Stimulated activated naive B cell treated with anti-CD40 and anti-IgM and Interleukin-4, amounts not matched to agents 10 μg/mL and 1 μg/mL and 100 μg/mL, for 72 hours (primary cell): ENCODE measurements around the gene MCRIP2.

ENCODE experiments used
- ATAC-seq, 2 donors: fragments of 150-1000 bp; cut with Tn5 transposase; replicated peaks; 2 replicates each; pipeline ENCODE4 v1.10.0; 2021; ENCODE audit warnings: moderate library complexity in 1 of 2
- DNase-seq: peaks from one replicate; pipeline ENCODE4 v3.0.0; 2021
- H3K27ac Mint-ChIP-seq: one replicate; pipeline ENCODE4 v1.8.0; 2022; ENCODE audit warnings: mild to moderate bottlenecking, mixed read lengths
- H3K27me3 Mint-ChIP-seq, 2 donors: one replicate each; pipeline ENCODE4 v1.8.0; 2022; ENCODE audit warnings: mixed read lengths in 2 of 2
- H3K36me3 Mint-ChIP-seq, 2 donors: one replicate each; pipeline ENCODE4 v1.8.0; 2022; ENCODE audit warnings: mixed read lengths in 2 of 2, mild to moderate bottlenecking in 1 of 2
- H3K4me1 Mint-ChIP-seq, 2 donors: one replicate each; pipeline ENCODE4 v1.8.0; 2022; ENCODE audit warnings: mixed read lengths in 2 of 2, mild to moderate bottlenecking in 1 of 2
- H3K4me3 Mint-ChIP-seq, 2 donors: one replicate each; pipeline ENCODE4 v1.8.0; 2022; ENCODE audit warnings: mild to moderate bottlenecking in 2 of 2, mixed read lengths in 2 of 2, moderate library complexity in 1 of 2
- H3K9me3 Mint-ChIP-seq, 2 donors: one replicate each; pipeline ENCODE4 v1.8.0; 2022; ENCODE audit warnings: mixed read lengths in 2 of 2, mild to moderate bottlenecking in 1 of 2

The MCRIP2 gene

DNA sequence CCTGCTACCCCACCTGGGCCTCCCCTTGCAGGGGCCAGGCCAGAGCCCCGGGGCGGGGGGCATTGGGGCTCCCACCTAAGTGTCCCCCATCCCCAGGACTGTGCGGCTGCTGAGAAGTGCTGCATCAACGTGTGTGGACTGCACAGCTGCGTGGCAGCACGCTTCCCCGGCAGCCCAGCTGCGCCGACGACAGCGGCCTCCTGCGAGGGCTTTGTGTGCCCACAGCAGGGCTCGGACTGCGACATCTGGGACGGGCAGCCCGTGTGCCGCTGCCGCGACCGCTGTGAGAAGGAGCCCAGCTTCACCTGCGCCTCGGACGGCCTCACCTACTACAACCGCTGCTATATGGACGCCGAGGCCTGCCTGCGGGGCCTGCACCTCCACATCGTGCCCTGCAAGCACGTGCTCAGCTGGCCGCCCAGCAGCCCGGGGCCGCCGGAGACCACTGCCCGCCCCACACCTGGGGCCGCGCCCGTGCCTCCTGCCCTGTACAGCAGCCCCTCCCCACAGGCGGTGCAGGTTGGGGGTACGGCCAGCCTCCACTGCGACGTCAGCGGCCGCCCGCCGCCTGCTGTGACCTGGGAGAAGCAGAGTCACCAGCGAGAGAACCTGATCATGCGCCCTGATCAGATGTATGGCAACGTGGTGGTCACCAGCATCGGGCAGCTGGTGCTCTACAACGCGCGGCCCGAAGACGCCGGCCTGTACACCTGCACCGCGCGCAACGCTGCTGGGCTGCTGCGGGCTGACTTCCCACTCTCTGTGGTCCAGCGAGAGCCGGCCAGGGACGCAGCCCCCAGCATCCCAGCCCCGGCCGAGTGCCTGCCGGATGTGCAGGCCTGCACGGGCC lies 8.9 kb upstream of the MCRIP2 start:
- Mint-ChIP-seq H3K9me3 (peaks cover 0 to 2% of the 10 kb centered on the region in 2 donors), H3K4me1 (peaks cover 15 to 18% of the 10 kb centered on the region in 2 donors), H3K27me3 (peaks cover 5 to 6% of the 10 kb centered on the region in 2 donors), H3K4me3 (no peak overlapping the region), H3K27ac (no peak overlapping the region), H3K36me3 (peaks cover 7 to 13% of the 10 kb centered on the region in 2 donors)
- ATAC-seq, result no peak
- no peak for DNase-seq

DNA sequence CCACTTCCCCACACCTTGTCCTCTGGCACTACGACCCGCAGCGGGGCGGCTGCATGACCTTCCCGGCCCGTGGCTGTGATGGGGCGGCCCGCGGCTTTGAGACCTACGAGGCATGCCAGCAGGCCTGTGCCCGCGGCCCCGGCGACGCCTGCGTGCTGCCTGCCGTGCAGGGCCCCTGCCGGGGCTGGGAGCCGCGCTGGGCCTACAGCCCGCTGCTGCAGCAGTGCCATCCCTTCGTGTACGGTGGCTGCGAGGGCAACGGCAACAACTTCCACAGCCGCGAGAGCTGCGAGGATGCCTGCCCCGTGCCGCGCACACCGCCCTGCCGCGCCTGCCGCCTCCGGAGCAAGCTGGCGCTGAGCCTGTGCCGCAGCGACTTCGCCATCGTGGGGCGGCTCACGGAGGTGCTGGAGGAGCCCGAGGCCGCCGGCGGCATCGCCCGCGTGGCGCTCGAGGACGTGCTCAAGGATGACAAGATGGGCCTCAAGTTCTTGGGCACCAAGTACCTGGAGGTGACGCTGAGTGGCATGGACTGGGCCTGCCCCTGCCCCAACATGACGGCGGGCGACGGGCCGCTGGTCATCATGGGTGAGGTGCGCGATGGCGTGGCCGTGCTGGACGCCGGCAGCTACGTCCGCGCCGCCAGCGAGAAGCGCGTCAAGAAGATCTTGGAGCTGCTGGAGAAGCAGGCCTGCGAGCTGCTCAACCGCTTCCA lies 8.1 kb upstream of the MCRIP2 start:
- no peak for DNase-seq
- H3K27ac Mint-ChIP-seq, result no peak overlapping the region
- peaks cover 5 to 6% of the 10 kb centered on the region in 2 donors for H3K27me3 Mint-ChIP-seq
- H3K4me1 Mint-ChIP-seq, result peaks cover 15 to 18% of the 10 kb centered on the region in 2 donors
- peaks cover 6 to 13% of the 10 kb centered on the region in 2 donors for H3K36me3 Mint-ChIP-seq
- no peak for ATAC-seq
- H3K9me3 Mint-ChIP-seq, result peaks cover 0 to 2% of the 10 kb centered on the region in 2 donors
- no peak overlapping the region for H3K4me3 Mint-ChIP-seq

DNA sequence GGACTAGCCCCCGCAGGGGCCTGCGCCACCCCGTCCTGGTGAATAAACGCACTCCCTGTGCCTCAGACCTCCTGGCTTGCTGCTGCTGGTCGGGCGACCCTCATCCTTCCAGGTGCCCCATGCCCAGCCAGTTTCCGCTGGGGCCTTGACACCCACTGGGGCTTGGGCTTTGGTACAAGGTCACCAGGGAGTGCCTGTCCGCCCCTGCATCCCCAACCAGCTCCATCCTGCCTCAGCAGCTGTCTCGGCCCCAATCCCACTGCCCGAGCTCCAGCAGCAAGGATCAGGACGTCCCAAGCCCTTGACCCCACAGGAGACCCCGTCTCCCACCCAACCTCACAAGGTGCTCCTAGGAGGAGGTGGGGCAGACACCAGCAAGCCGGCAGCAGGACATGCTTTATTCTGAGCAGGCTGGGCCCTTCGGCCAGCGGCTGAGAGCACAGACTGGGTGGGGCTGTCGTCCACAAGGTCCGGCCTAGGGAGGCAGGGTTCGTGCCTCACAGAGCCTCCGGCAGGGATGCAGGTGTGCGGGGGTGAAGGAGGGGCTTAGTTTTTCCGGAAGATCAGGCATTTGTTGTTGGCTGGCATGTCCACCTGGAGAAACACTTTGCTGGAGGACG lies 7.5 kb upstream of the MCRIP2 start:
- Mint-ChIP-seq H3K27ac (no peak overlapping the region), H3K9me3 (peaks cover 0 to 2% of the 10 kb centered on the region in 2 donors)

DNA sequence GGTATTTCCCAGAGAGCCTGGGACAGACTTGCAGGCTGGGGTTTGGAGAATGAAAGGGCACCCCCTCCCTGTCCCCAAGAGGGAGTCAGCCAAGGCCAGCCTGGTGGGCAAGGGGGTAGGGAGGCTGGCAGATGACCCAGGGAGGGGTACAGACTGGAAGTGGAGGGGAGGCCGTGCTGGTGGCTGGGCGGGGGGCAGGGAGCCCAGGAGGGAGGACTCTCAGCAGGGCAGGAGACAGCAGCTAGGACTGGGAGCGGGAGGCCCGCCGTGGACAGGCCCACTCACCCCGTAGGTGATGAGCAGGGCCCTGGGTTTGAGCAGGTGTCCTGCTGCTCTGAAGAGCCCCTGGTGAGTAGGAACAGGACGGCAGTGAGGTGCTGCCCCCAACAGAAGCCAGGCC lies 6.6 kb upstream of the MCRIP2 start:
- H3K27ac Mint-ChIP-seq, result peak overlapping the region; percentile 62
- peak overlapping the region; percentile 78 to 80 for H3K4me3 Mint-ChIP-seq
- DNase-seq (no peak), ATAC-seq (no peak)
- peaks cover 5 to 6% of the 10 kb centered on the region in 2 donors for H3K27me3 Mint-ChIP-seq
- peaks cover 6 to 7% of the 10 kb centered on the region in 2 donors for H3K36me3 Mint-ChIP-seq
- peaks cover 18 to 24% of the 10 kb centered on the region in 2 donors for H3K4me1 Mint-ChIP-seq
- H3K9me3 Mint-ChIP-seq, result peaks cover 0 to 2% of the 10 kb centered on the region in 2 donors

More for the DNA sequence above, 7.5 kb upstream of the MCRIP2 start:
- H3K36me3 Mint-ChIP-seq, result peaks cover 6 to 7% of the 10 kb centered on the region in 2 donors
- peaks cover 18 to 23% of the 10 kb centered on the region in 2 donors for H3K4me1 Mint-ChIP-seq
- ATAC-seq, result no peak
- peak overlapping the region; percentile 53 to 61 for H3K4me3 Mint-ChIP-seq
- no peak for DNase-seq
- peaks cover 5 to 6% of the 10 kb centered on the region in 2 donors for H3K27me3 Mint-ChIP-seq

DNA sequence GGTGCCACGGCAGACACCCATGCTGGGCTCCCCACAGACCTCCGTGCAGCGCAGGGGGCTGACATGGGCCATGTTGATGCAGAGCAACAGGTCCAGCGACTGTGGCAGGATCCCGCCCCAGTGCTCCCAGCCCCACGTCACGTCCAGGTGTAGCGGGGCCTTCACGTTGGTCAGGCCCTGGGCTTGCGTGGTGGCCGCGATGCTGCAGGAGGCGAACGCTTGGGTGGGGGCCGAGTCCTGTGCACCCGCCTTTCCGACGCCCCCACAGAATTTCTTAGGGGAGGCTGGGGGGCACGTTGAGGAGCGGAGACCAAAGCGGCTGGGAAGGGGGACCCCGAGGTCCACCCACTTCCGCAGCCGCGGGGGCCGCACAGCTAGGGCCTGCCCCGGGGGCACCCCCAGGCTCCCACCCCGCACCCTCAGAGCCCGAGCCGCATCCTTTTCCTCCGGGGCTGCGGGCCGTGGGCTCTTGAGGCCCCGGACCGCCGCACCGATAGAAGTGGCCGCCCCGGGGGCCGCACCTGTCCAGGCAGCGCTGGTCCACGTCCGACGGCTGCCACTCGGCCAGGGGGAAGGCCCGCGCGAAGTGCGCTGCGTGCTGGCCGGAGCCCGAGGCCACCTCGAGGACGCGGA lies 5.9 kb upstream of the MCRIP2 start:
- peaks cover 5 to 6% of the 10 kb centered on the region in 2 donors for H3K27me3 Mint-ChIP-seq
- ATAC-seq (peak; percentile 3 to 4), DNase-seq (no peak)
- peaks cover 20 to 29% of the 10 kb centered on the region in 2 donors for H3K4me1 Mint-ChIP-seq
- H3K27ac Mint-ChIP-seq, result no peak overlapping the region
- peaks cover 0 to 2% of the 10 kb centered on the region in 2 donors for H3K9me3 Mint-ChIP-seq
- H3K4me3 Mint-ChIP-seq, result peak overlapping the region; percentile 93 to 94
- peaks cover 6 to 7% of the 10 kb centered on the region in 2 donors for H3K36me3 Mint-ChIP-seq

DNA sequence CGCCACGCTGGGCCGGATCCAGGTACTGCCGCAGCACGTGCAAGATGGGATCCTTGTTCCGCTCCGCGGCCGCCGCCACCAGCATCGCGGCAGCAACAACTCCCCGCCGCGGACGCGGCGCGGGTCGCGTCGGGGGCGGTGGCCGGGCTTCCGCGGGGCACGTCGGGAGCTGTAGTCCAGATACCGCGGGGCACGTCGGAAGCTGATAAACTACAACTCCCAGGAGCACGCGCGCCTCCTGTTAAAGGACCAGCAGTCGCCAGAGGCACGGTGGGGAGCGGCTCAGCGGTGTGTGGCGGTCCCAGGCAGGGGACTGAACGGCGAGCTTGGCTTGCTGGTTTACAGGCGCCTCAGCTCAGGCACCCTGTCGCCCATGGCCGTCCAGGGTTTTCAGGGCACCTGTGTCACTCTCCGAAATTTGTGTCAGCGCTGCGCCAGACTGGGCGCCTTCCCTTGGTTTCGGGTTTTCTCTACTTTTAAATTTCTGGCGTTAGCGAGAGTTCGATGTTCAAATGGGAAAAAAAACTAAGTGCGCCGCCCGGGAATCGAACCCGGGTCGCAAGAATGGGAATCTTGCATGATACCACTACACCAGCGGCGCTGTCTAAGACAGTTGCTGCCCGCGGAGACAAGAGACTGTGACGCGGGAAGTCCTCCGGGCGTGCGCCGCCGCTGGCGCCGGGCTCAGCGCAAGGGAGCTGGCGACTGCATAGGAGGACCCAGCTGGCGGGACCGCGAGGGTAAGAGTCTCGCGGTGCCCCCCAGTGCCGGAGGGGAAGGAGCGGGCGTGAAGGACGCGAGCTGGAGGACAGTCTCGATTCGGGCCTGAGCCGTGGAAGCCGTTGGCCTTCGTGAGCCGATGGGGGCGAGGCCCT lies 5.2 kb upstream of the MCRIP2 start, which contains the start of gene METTL26:
Gene METTL26, minus strand, starts transcription at position 100 of the 875 bp plus-strand sequence. Its CDS starts 15 bp downstream, at position 85.
- H3K4me1 Mint-ChIP-seq, result peaks cover 20 to 29% of the 10 kb centered on the region in 2 donors
- peaks cover 5 to 6% of the 10 kb centered on the region in 2 donors for H3K27me3 Mint-ChIP-seq
- H3K27ac Mint-ChIP-seq, result peak within 1 kb of the TSS; percentile 100
- peaks cover 0 to 2% of the 10 kb centered on the region in 2 donors for H3K9me3 Mint-ChIP-seq
- ATAC-seq (peak; percentile 91 to 92), DNase-seq (peak; percentile 88)
- H3K36me3 Mint-ChIP-seq, result peaks cover 6 to 7% of the 10 kb centered on the region in 2 donors
- H3K4me3 Mint-ChIP-seq, result peak within 1 kb of the TSS; percentile 93 to 94

DNA sequence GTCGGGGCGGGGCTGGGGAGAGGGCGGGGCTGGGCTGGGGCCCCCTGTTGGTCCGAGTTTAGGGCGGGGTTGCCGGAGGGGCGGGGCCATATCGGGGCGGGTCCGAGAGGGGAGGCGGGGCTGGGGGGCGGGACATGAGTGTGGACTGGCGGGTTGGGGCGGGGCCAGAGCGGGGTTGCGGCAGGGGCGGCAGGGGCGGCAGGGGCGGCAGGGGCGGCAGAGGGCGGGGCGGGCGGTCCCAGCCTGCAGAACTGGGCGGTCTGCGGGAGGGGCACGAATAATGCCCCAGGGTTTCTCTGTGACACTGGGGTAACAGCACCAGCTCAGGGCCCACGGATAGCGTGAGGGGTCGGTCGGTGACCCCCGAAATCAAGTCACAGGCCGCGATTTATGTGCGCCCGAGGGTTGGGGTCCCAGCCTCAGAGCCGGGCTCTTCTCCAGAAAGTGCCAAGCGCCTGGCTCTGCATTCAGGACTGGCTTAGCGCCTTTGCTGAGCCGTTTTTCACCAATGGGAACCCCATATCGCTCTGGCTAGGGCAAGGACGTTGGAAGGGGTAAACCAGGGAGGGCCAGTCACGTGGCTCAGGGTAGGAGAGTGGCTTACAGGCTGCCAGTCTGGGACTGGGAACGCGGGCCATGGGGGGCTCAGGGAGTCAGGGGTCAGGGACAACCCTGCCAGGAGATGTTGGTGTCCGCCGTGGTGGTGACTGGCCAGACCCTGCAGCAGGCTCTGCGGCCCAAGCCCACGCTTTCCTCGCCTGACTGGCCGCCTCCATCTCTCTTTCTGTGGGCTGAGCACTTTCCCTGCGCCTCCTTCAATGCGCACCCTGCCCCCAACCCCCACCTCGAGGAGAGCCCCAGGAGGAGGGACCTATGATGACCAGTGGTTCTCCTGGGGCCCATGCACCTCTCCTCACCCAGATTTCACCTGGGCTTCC lies 4.3 kb upstream of the MCRIP2 start:
- peaks cover 4 to 7% of the 10 kb centered on the region in 2 donors for H3K36me3 Mint-ChIP-seq
- ATAC-seq (peak in 1 of 2 donors; percentile 64), DNase-seq (no peak)
- peaks cover 5 to 6% of the 10 kb centered on the region in 2 donors for H3K27me3 Mint-ChIP-seq
- peak overlapping the region; percentile 100 for H3K27ac Mint-ChIP-seq
- peaks cover 0 to 2% of the 10 kb centered on the region in 2 donors for H3K9me3 Mint-ChIP-seq
- peaks cover 18 to 30% of the 10 kb centered on the region in 2 donors for H3K4me1 Mint-ChIP-seq
- peak overlapping the region; percentile 93 to 94 for H3K4me3 Mint-ChIP-seq

DNA sequence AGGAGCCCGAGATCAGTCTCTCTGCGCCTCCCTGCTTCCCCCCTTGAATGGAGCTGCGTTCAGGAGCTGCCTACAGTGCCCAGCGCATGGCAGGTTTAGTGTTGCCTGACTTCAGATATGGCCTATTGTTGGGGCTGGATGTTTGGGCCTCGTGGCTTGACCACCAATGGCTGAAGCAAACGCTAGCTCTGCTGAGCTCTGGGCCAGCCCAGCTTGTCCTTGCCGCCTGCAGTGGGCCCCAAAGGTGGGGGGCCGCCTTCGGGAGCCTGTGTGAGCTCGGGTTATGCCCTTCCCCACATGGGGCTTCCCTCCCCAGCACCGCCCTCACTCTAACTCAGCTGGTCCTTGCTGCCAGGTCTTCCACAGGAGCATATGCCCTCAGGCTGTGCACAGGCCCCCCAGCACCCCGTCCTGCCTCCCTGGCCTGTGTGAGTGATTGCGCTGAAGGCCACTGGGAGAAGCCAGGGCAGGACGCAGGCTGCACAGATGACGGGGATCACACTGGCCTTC lies 3.5 kb upstream of the MCRIP2 start:
- Mint-ChIP-seq H3K27me3 (peaks cover 5 to 6% of the 10 kb centered on the region in 2 donors), H3K4me3 (no peak overlapping the region), H3K9me3 (peaks cover 0 to 2% of the 10 kb centered on the region in 2 donors), H3K4me1 (peaks cover 21 to 37% of the 10 kb centered on the region in 2 donors), H3K27ac (no peak overlapping the region), H3K36me3 (peaks cover 4 to 7% of the 10 kb centered on the region in 2 donors)
- ATAC-seq (no peak), DNase-seq (no peak)

DNA sequence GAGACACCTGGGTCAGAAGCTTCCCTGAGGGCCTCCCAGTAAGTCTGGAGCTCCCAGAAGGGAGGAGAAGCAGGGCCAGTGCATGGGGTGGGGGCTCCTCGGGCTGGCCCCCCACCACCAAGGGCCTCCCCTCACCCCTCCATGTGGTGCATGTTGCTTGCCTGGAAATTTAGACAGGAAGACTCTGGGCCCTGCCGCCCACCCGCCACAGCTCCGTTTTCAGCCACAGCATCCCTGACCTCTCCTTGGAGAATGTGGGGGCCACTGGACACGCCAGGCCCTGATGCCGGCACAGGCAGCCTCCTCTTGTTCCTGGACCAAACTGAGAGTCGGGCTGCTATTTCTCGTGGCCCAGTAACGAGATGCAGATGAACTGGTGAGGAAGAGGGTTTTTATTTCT lies 2.8 kb upstream of the MCRIP2 start:
- Mint-ChIP-seq H3K27me3 (peaks cover 5 to 6% of the 10 kb centered on the region in 2 donors), H3K4me1 (peaks cover 23 to 44% of the 10 kb centered on the region in 2 donors), H3K9me3 (peaks cover 0 to 2% of the 10 kb centered on the region in 2 donors), H3K27ac (no peak overlapping the region), H3K4me3 (no peak overlapping the region), H3K36me3 (peaks cover 6 to 7% of the 10 kb centered on the region in 2 donors)
- DNase-seq (no peak), ATAC-seq (no peak)

DNA sequence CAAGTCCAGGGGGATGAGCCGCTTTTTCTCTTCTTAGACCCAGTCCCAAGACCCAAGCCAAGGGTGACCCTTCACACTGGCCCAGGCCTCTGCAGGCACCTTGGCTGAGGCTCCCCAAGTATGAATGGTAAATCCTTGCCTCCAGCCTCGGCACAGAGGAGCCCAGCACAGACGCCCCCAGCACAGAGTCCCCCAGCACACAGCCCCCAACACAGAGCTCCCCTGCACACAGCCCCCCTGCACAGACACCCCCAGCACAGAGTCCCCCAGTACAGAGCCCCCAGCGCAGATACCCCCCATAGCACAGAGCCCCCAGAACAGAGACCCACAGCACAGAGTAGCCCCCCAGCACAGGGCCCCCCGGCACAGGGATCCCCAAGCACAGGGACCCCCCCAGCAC lies 1.0 kb upstream of the MCRIP2 start:
- H3K4me3 Mint-ChIP-seq, result peak overlapping the region; percentile 60 to 77
- H3K9me3 Mint-ChIP-seq, result peaks cover 0 to 2% of the 10 kb centered on the region in 2 donors
- no peak for DNase-seq
- H3K27ac Mint-ChIP-seq, result peak overlapping the region; percentile 59
- H3K27me3 Mint-ChIP-seq, result peaks cover 5 to 6% of the 10 kb centered on the region in 2 donors
- peaks cover 11 to 17% of the 10 kb centered on the region in 2 donors for H3K36me3 Mint-ChIP-seq
- ATAC-seq, result no peak
- peaks cover 28 to 47% of the 10 kb centered on the region in 2 donors for H3K4me1 Mint-ChIP-seq

DNA sequence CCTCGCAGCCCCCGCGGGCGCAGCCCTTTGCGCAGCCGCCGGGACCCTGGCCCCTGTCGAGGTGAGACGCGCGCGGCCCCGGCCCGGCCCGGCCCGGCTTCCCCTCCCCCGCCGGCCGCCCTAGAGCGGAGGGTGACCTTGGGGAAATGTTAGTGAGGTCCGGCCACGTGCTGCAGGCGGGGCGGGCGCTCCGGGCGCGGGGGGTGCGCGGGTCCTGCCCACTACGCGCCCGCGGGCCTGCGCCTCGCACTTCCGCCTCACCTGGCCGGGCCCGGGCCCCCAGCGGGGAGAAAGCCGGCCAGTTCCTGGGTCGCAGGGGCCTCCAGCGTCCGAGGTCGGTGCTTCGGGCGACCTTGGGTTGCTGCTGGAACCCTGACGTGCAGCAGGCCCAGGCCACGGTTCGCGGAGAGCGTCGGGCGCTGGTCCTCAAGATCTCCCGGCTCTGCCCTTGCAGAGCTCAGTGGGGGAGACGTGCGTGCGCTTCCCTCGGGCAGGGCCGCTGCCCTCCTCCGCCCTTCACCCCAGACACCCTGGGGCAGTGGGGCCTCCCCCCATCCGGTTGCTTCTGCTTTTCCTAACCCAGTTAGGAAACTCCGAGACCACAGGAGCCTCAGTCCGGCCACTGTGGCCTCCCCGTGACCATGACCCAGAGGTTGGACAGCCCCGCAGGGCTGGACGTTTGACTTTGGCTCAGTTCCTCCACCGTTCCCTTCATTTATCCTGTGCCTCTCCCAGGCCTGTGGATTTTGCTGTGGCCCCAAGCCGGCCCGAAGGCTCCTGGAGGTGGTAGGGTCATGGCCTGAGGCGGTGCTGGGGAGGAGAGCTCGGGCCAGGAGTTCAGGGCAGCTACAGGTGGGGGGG lies 791 bp downstream of the MCRIP2 start:
- Mint-ChIP-seq H3K4me1 (peaks cover 23 to 54% of the 10 kb centered on the region in 2 donors), H3K9me3 (no peaks in the 10 kb centered on the region), H3K27me3 (no peaks in the 10 kb centered on the region), H3K4me3 (peak overlapping the region; percentile 83 to 84), H3K27ac (peak overlapping the region; percentile 73), H3K36me3 (peaks cover 7 to 10% of the 10 kb centered on the region in 2 donors)
- ATAC-seq (peak; percentile 63 to 67), DNase-seq (peak; percentile 43)
